GM19372 (cell line): ENCODE results near the gene URB1.
"Not testable (repeated sequence)": the region's sequence is repeated elsewhere in the genome, so short reads cannot be mapped to it uniquely, and the experiment has no call there.

Experiments used
- ATAC-seq: cut with Tn5 transposase; IDR thresholded peaks from one replicate; pipeline ENCODE4 v1.9.1; 2021; ENCODE audit warnings: mild to moderate bottlenecking, low read depth, moderate library complexity; ENCODE audit not compliant: unreplicated experiment

The URB1 gene

GRCh38 chr21:32412162-32413014, 19.6 kb upstream of the URB1 start, which contains the start of gene EVA1C:
Gene EVA1C (plus strand): TSS chr21:32412706. CDS start chr21:32412854, 148 bp downstream.
- no peak for ATAC-seq

GRCh38 chr21:32411350-32412161, 18.7 kb upstream of the URB1 start:
- ATAC-seq = no peak

GRCh38 chr21:32410916-32411315, 18.1 kb upstream of the URB1 start:
- ATAC-seq = no peak

GRCh38 chr21:32410291-32410690, 17.5 kb upstream of the URB1 start:
- ATAC-seq = no peak

- ATAC-seq = no peak
Measured at GRCh38 chr21:32406405-32406804, 13.6 kb upstream of the URB1 start.

GRCh38 chr21:32403201-32403777, 10.5 kb upstream of the URB1 start:
- ATAC-seq = no peak

GRCh38 chr21:32393677-32394001, 827 bp upstream of the URB1 start:
- ATAC-seq = no peak

- no peak for ATAC-seq
Measured at GRCh38 chr21:32392299-32392879, 423 bp downstream of the URB1 start.

- ATAC-seq = no peak
Measured at GRCh38 chr21:32391755-32392154, 1.1 kb downstream of the URB1 start.

GRCh38 chr21:32390537-32391224, 2.1 kb downstream of the URB1 start:
- ATAC-seq = not testable (repeated sequence)

GRCh38 chr21:32389337-32390015, 3.3 kb downstream of the URB1 start:
- no peak for ATAC-seq

GRCh38 chr21:32388306-32388705, 4.5 kb downstream of the URB1 start:
- no peak for ATAC-seq

GRCh38 chr21:32387151-32387550, 5.7 kb downstream of the URB1 start:
- ATAC-seq = no peak

- ATAC-seq = no peak
Measured at GRCh38 chr21:32386195-32386870, 6.5 kb downstream of the URB1 start.

GRCh38 chr21:32383812-32384211, 9.0 kb downstream of the URB1 start:
- ATAC-seq = no peak

- no peak for ATAC-seq
Measured at GRCh38 chr21:32382108-32382644, 10.6 kb downstream of the URB1 start.

GRCh38 chr21:32381571-32381970, 11.2 kb downstream of the URB1 start:
- ATAC-seq = no peak

GRCh38 chr21:32380940-32381339, 11.9 kb downstream of the URB1 start:
- no peak for ATAC-seq

GRCh38 chr21:32378956-32379355, 13.9 kb downstream of the URB1 start:
- no peak for ATAC-seq
